HG02970 (cell line): Measurements from ENCODE around the gene RILP.

ENCODE experiments used
- ATAC-seq: cut with Tn5 transposase; IDR thresholded peaks from one replicate; pipeline ENCODE4 v1.9.1; 2021; ENCODE audit warnings: mild to moderate bottlenecking, moderate library complexity, moderate number of reproducible peaks; ENCODE audit not compliant: unreplicated experiment, low FRiP score

The RILP gene

GRCh38 chr17:1605681-1606351 is 43.9 kb downstream of the RILP start:
- no peak for ATAC-seq

DNA sequence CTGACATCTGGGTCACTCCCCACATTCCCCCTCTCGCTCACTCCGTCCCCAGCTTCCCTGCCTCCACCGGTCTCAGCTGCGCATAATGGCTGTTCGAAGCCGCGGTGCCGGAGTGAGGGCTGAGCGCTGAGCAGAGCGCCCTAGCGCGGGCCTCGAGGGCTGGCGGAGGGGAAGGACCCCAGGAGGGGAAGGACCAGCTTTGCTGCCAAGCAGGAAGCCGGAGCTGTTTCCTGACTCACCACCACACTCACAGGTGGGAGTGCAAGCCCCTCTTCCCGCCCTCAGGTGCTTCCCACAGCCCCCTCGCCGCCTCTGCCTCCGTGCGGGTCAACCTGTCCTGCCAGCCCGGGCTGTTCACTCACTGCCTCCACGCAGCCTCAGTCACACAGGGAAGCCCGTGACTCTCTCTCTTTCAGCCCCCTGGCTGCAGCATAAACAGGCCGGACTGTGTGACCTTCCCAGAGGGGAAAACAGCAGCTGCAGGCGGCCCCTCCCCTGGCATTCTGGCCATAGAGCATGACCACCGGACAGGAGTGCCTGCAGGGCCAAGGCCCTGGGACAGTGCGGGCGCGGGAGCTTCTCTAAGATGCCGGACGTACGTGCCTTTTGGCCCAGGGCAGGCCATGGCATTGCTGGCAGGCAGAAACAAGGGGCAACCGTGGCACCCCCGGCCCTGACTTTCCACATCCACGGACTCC is 44.7 kb downstream of the RILP start:
- ATAC-seq = no peak

GRCh38 chr17:1601571-1601970 is 48.1 kb downstream of the RILP start:
- ATAC-seq = no peak

DNA sequence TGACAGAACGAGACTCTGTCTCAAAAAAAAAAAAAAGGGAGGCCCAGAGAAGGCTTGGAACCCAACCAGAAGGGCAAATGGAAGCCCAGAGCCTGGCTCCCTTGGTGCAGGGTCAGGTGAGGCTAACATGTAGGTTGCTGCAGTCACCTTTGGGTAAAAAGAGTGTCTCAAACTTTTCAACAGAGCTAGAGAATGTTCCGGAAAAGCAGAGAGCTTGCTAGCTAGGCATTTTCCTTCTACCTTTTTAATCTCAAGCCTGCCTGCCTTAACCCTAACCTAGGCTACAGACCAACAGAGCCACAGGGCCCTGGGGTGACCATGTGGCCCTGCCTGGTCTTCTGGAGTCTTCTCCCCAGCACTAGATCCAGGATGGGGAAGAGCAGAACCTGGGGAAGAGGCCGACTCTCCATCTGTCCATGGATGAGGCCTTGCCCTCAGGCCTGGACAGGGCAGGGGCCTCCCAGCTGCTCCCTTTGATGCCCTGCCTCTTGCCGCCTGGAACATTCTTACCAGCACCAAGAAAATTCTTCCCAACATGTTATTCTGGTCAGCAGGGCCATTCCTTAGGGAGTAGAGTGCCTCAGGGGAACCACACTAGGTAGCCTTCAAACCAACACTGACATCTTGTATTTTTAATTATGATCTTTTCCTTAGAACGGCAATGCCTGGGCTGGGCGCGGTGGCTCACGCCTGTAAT is 51.1 kb downstream of the RILP start:
- ATAC-seq = no peak

- ATAC-seq = no peak
Observed at GRCh38 chr17:1597861-1598342, 51.8 kb downstream of the RILP start.
